ENCODE data around the gene NGF. TPM values are rescaled to one million over a fixed set of nuclear protein-coding genes. Genes with fewer than 3 reads are reported as not detected.

The NGF gene
- total and polyA plus RNA-seq, 2 experiments from 2014 or later = 0.48 TPM; not detected in 1

DNA sequence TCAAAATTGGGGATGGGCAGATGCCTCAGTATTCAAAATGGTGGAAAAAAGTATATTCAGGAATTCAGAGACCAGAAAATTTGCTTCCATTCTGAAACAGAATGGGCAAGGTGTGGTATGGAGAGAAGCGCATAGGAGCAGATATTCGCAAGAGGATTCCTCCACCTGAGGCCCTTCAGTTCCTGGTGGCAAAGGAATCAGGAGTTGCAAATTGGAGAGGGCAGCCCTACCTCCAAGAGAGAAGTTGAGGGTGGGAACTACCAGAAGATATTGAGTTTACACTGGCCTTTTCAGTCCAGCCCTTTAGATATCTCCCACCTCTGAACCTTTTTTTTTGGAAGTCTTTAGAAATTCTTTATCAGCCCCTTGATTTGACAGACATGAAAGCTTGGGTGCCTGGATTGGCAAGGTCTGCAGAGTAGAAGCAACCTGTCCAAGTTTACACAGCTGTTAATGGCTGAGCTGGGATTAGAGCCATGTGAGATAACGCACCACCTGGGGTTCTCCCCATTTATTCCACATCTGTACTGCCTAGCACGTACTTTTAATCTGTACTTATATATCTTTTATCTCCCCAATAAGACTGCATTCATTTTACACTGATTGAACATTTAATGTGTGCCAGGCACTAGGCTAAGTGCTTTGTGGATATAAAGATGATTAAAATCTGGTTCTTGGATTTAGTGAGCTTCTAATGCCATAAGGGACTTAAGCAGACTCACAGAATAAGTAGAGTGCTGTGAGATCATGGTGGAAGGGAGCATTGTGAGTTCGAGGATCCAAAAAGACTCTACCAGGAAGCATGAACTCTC, 99.5 kb downstream of the NGF start:
- no peak for DNase-seq (ENCODE audit: low read depth in 1 of 2, low spot score in 1 of 2)
- H3K27ac ChIP-seq = no peak overlapping the region
- H3K9me3 ChIP-seq (ENCODE audit: low read depth) = no peaks in the 10 kb centered on the region
- H3K4me1 ChIP-seq (ENCODE audit: low read depth) = no peaks in the 10 kb centered on the region
- TF ChIP-seq, protein P1, sequence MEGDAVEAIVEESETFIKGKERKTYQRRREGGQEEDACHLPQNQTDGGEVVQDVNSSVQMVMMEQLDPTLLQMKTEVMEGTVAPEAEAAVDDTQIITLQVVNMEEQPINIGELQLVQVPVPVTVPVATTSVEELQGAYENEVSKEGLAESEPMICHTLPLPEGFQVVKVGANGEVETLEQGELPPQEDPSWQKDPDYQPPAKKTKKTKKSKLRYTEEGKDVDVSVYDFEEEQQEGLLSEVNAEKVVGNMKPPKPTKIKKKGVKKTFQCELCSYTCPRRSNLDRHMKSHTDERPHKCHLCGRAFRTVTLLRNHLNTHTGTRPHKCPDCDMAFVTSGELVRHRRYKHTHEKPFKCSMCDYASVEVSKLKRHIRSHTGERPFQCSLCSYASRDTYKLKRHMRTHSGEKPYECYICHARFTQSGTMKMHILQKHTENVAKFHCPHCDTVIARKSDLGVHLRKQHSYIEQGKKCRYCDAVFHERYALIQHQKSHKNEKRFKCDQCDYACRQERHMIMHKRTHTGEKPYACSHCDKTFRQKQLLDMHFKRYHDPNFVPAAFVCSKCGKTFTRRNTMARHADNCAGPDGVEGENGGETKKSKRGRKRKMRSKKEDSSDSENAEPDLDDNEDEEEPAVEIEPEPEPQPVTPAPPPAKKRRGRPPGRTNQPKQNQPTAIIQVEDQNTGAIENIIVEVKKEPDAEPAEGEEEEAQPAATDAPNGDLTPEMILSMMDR (IDR thresholded peaks at IDR 0.05; ENCODE audit: low read depth, low read length) = no peak
- H3K4me3 ChIP-seq = no peak overlapping the region
- no peaks in the 10 kb centered on the region for H3K27me3 ChIP-seq
- no peaks in the 10 kb centered on the region for H3K36me3 ChIP-seq

DNA sequence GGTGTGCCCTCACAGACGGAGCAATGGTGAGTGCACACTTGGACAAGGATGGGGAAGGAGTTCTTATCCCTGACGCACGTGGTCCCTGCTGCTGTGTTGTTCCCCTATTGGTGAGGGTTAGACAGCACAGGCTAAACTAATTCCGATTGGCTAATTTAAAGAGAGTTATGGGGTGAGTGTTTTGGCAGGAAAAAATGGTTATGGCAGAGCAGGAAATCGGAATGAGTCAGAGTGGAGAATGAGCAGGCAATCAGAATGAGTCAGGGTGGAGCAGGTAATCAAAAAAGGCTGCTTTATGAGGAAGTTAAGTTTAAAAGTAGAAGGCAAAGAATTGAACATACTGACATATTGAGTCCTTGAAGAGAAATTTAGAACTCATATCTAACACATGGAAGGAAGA, 100.5 kb downstream of the NGF start:
- H3K27me3 ChIP-seq = no peaks in the 10 kb centered on the region

DNA sequence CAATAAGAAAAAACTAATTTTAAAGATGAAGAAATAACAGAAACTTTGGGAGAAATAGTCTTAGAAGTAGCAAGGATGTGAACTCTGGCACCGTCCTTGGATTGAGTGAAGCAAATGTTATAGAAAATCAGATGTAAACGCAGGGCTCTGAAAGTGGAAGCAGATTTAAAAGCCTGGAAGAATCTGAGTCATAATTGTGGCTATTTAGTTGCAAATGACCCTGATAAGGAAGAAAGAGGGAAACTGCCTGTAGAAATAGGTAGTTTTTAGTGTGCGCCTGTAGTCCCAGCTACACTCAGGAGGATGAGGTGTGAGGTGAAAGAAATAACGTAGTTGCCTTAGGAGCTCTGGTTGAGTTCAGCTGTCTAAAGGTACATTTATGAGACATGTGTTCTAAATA, 101.0 kb downstream of the NGF start:
- Histone ChIP-seq H3K27me3 (no peaks in the 10 kb centered on the region), H3K4me1 (ENCODE audit: low read depth) (no peaks in the 10 kb centered on the region), H3K36me3 (no peaks in the 10 kb centered on the region), H3K9me3 (ENCODE audit: low read depth) (no peaks in the 10 kb centered on the region), H3K4me3 (no peak overlapping the region), H3K27ac (no peak overlapping the region)
- TF ChIP-seq, protein P1 (IDR thresholded peaks at IDR 0.05; ENCODE audit: low read depth, low read length) = no peak
- no peak for DNase-seq (ENCODE audit: low read depth in 1 of 2, low spot score in 1 of 2)

More for the DNA sequence above, 100.5 kb downstream of the NGF start:
- Histone ChIP-seq H3K9me3 (ENCODE audit: low read depth) (no peaks in the 10 kb centered on the region), H3K4me1 (ENCODE audit: low read depth) (no peaks in the 10 kb centered on the region), H3K27ac (no peak overlapping the region), H3K4me3 (no peak overlapping the region), H3K36me3 (no peaks in the 10 kb centered on the region)
- TF ChIP-seq, protein P1 (IDR thresholded peaks at IDR 0.05; ENCODE audit: low read depth, low read length) = no peak
- no peak for DNase-seq (ENCODE audit: low read depth in 1 of 2, low spot score in 1 of 2)

Other genes starting within 250 kb of the NGF start
- gene TSPAN2, start 248.7 kb downstream of the NGF start, total RNA-seq = 26.6 and 45.6 TPM in 2 replicates
- 87.3 and 88.0 TPM in 2 replicates for gene TSPAN2, start 248.7 kb downstream of the NGF start, polyA plus RNA-seq

All from cardiac muscle cell (in vitro differentiated cells and primary cell).